ENCODE measurements around the gene CYP11A1.

The CYP11A1 gene

GRCh38 chr15:74315626-74316025, 51.8 kb downstream of the CYP11A1 start:
- Histone ChIP-seq H3K4me3 (no peak overlapping the region), H3K27ac (no peak overlapping the region), H3K9me3 (ENCODE audit: low read depth, low read length) (no peaks in the 10 kb centered on the region), H3K9ac (ENCODE audit: insufficient read length) (no peak overlapping the region), H3K36me3 (ENCODE audit: insufficient read depth, low read length) (no peaks in the 10 kb centered on the region)
- TF ChIP-seq EZH2 (IDR thresholded peaks at IDR 0.05) (no peak), POLR2AphosphoS5 (IDR thresholded peaks at IDR 0.05; ENCODE audit: borderline replicate concordance, low read depth, low read length) (no peak), FOXP2 (optimal IDR thresholded peaks at IDR 0.05; ENCODE audit: control extremely low read depth, extremely low read length, insufficient read depth) (no peak)
- no peak for DNase-seq (ENCODE audit: low read depth, low spot score)

GRCh38 chr15:74314795-74315438, 52.5 kb downstream of the CYP11A1 start:
- no peaks in the 10 kb centered on the region for H3K9me3 ChIP-seq (ENCODE audit: low read depth, low read length)
- no peak for DNase-seq (ENCODE audit: low read depth, low spot score)
- H3K4me3 ChIP-seq, result no peak overlapping the region
- H3K27ac ChIP-seq, result no peak overlapping the region
- H3K9ac ChIP-seq (ENCODE audit: insufficient read length), result no peak overlapping the region
- TF ChIP-seq POLR2AphosphoS5 (IDR thresholded peaks at IDR 0.05; ENCODE audit: borderline replicate concordance, low read depth, low read length) (no peak), EZH2 (IDR thresholded peaks at IDR 0.05) (no peak), FOXP2 (optimal IDR thresholded peaks at IDR 0.05; ENCODE audit: control extremely low read depth, extremely low read length, insufficient read depth) (no peak)
- H3K36me3 ChIP-seq (ENCODE audit: insufficient read depth, low read length), result no peaks in the 10 kb centered on the region

GRCh38 chr15:74313889-74314288, 53.6 kb downstream of the CYP11A1 start:
- H3K36me3 ChIP-seq (ENCODE audit: insufficient read depth, low read length), result no peaks in the 10 kb centered on the region
- no peak overlapping the region for H3K4me3 ChIP-seq
- DNase-seq (ENCODE audit: low read depth, low spot score), result no peak
- H3K9me3 ChIP-seq (ENCODE audit: low read depth, low read length), result no peaks in the 10 kb centered on the region
- TF ChIP-seq POLR2AphosphoS5 (IDR thresholded peaks at IDR 0.05; ENCODE audit: borderline replicate concordance, low read depth, low read length) (no peak), FOXP2 (optimal IDR thresholded peaks at IDR 0.05; ENCODE audit: control extremely low read depth, extremely low read length, insufficient read depth) (no peak), EZH2 (IDR thresholded peaks at IDR 0.05) (no peak)
- H3K27ac ChIP-seq, result no peak overlapping the region
- no peak overlapping the region for H3K9ac ChIP-seq (ENCODE audit: insufficient read length)

GRCh38 chr15:74312445-74313007, 54.9 kb downstream of the CYP11A1 start:
- TF ChIP-seq POLR2AphosphoS5 (IDR thresholded peaks at IDR 0.05; ENCODE audit: borderline replicate concordance, low read depth, low read length), result no peak
- TF ChIP-seq FOXP2 (optimal IDR thresholded peaks at IDR 0.05; ENCODE audit: control extremely low read depth, extremely low read length, insufficient read depth), result no peak
- TF ChIP-seq EZH2 (IDR thresholded peaks at IDR 0.05), result no peak
- Histone ChIP-seq H3K36me3 (ENCODE audit: insufficient read depth, low read length) (no peaks in the 10 kb centered on the region), H3K27ac (no peak overlapping the region), H3K4me3 (no peak overlapping the region), H3K9me3 (ENCODE audit: low read depth, low read length) (no peaks in the 10 kb centered on the region), H3K9ac (ENCODE audit: insufficient read length) (no peak overlapping the region)
- no peak for DNase-seq (ENCODE audit: low read depth, low spot score)

GRCh38 chr15:74311734-74312444, 55.6 kb downstream of the CYP11A1 start:
- Histone ChIP-seq H3K9ac (ENCODE audit: insufficient read length) (no peak overlapping the region), H3K4me3 (no peak overlapping the region), H3K36me3 (ENCODE audit: insufficient read depth, low read length) (no peaks in the 10 kb centered on the region), H3K27ac (no peak overlapping the region), H3K9me3 (ENCODE audit: low read depth, low read length) (no peaks in the 10 kb centered on the region)
- TF ChIP-seq EZH2 (IDR thresholded peaks at IDR 0.05), result no peak
- no peak for TF ChIP-seq FOXP2 (optimal IDR thresholded peaks at IDR 0.05; ENCODE audit: control extremely low read depth, extremely low read length, insufficient read depth)
- no peak for TF ChIP-seq POLR2AphosphoS5 (IDR thresholded peaks at IDR 0.05; ENCODE audit: borderline replicate concordance, low read depth, low read length)
- no peak for DNase-seq (ENCODE audit: low read depth, low spot score)

- Histone ChIP-seq H3K4me3 (no peak overlapping the region), H3K9ac (ENCODE audit: insufficient read length) (no peak overlapping the region)
- DNase-seq (ENCODE audit: low read depth, low spot score), result peak; percentile 14
These were observed 59.3 kb downstream of the CYP11A1 start for GRCh38 chr15:74307827-74308811.

GRCh38 chr15:74306781-74307217, 60.6 kb downstream of the CYP11A1 start:
- no peak for TF ChIP-seq POLR2AphosphoS5 (IDR thresholded peaks at IDR 0.05; ENCODE audit: borderline replicate concordance, low read depth, low read length)
- no peak for TF ChIP-seq EZH2 (IDR thresholded peaks at IDR 0.05)
- no peak for TF ChIP-seq FOXP2 (optimal IDR thresholded peaks at IDR 0.05; ENCODE audit: control extremely low read depth, extremely low read length, insufficient read depth)
- Histone ChIP-seq H3K27ac (no peak overlapping the region), H3K9me3 (ENCODE audit: low read depth, low read length) (no peaks in the 10 kb centered on the region), H3K36me3 (ENCODE audit: insufficient read depth, low read length) (no peaks in the 10 kb centered on the region), H3K4me3 (no peak overlapping the region), H3K9ac (ENCODE audit: insufficient read length) (no peak overlapping the region)
- DNase-seq (ENCODE audit: low read depth, low spot score), result no peak

More at GRCh38 chr15:74307827-74308811, 59.3 kb downstream of the CYP11A1 start:
- no peak overlapping the region for H3K27ac ChIP-seq
- H3K36me3 ChIP-seq (ENCODE audit: insufficient read depth, low read length), result no peaks in the 10 kb centered on the region
- TF ChIP-seq FOXP2 (optimal IDR thresholded peaks at IDR 0.05; ENCODE audit: control extremely low read depth, extremely low read length, insufficient read depth), result no peak
- no peak for TF ChIP-seq POLR2AphosphoS5 (IDR thresholded peaks at IDR 0.05; ENCODE audit: borderline replicate concordance, low read depth, low read length)
- no peak for TF ChIP-seq EZH2 (IDR thresholded peaks at IDR 0.05)
- H3K9me3 ChIP-seq (ENCODE audit: low read depth, low read length), result no peaks in the 10 kb centered on the region

Measured in SK-N-MC (cell line).